ENCODE data around the gene CAPS. TPM values are rescaled to one million over a fixed set of nuclear protein-coding genes. Genes with fewer than 3 reads are reported as not detected.
"Not testable (repeated sequence)": the region's sequence is repeated elsewhere in the genome, so short reads cannot be mapped to it uniquely, and the experiment has no call there.

CAPS gene
- total RNA-seq, 2 experiments from 2014 or later, result 11.8 to 12.5 TPM

DNA sequence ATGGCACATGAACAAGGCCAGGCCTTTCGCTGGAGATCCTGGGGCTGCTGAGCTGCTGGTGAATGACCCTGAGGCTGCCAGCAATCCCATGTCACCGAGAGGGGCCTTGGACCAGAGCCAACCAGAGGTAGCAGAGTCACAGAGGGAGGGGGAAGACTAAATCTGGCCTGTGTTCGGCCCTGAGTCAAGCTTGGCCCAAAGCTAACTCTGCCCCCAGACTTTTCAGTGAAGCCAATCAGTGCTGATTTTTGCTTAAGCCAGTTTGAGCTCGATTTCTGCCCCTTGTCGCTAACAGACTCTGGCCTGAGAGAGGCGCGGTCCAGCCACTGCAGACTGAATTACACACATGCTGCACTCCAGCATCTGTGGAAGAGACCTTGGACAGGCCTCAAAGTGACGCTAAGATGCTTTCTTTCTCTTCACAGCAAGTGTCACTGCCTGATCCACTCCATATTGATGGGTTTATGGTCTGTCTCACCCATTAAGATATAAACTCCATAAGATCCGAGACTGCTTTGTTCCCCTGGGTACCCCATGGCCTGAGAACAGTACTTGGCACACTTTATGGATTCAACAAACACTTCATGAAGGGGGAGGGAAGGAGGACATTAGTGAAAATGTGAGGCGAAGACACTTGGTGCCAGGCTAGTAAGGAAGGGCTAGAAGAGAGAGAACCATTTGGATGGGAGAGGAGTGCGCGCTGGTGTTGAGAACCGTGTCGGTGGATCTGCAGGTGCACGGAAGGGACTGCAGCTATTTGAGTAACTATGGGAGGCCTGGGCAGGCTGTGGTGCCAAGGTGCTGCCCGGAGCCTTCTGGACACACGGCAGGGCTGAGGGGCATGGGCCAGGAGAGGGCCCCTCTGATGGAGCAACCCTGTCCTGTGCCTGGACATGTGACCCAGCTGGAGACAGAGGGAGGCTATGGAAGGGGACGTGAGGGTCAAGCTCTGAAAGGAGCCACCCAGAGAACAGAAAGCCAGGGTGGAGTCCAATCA, 46.2 kb downstream of the CAPS start:
- ChIA-PET POLR2A (no interaction called here), CTCF (interaction anchor here (0.6 kb wide), 1 partner anchor 8 kb away, joined by 3 read pairs; no protein-coding TSS in a partner anchor)
- DNase-seq, result no peak
- Mint-ChIP-seq H3K4me1 (peaks cover 80% of the 10 kb centered on the region), H3K9me3 (no peaks in the 10 kb centered on the region), H3K36me3 (ENCODE audit: low read depth) (peaks cover 13% of the 10 kb centered on the region), H3K27me3 (no peaks in the 10 kb centered on the region), H3K27ac (peak overlapping the region; percentile 97), H3K4me3 (peak overlapping the region; percentile 15)

DNA sequence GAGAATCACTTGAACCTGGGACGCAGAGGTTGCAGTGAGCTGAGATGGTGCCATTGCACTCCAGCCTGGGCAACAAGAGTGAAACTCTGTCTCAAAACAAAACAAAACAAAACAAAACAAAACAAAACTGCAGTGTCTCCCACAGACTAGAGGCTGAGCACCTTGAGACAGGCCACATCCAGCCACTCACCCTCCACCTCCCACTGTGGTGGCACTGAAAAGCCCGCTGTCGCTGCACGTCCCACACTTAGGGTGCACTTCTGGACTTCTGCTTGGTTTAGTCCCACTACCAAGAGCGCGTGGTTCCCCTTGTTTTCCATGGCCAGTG, 47.6 kb downstream of the CAPS start:
- Mint-ChIP-seq H3K4me3 (peak overlapping the region; percentile 56), H3K4me1 (peaks cover 77% of the 10 kb centered on the region)
- POLR2A ChIA-PET, result interaction anchor here (0.7 to 2.4 kb wide), 12 partner anchors 8 to 134 kb away, joined by 3 to 20 read pairs (median 5); partner anchors contain the start of genes NDUFA11, RANBP3 and VMAC

DNA sequence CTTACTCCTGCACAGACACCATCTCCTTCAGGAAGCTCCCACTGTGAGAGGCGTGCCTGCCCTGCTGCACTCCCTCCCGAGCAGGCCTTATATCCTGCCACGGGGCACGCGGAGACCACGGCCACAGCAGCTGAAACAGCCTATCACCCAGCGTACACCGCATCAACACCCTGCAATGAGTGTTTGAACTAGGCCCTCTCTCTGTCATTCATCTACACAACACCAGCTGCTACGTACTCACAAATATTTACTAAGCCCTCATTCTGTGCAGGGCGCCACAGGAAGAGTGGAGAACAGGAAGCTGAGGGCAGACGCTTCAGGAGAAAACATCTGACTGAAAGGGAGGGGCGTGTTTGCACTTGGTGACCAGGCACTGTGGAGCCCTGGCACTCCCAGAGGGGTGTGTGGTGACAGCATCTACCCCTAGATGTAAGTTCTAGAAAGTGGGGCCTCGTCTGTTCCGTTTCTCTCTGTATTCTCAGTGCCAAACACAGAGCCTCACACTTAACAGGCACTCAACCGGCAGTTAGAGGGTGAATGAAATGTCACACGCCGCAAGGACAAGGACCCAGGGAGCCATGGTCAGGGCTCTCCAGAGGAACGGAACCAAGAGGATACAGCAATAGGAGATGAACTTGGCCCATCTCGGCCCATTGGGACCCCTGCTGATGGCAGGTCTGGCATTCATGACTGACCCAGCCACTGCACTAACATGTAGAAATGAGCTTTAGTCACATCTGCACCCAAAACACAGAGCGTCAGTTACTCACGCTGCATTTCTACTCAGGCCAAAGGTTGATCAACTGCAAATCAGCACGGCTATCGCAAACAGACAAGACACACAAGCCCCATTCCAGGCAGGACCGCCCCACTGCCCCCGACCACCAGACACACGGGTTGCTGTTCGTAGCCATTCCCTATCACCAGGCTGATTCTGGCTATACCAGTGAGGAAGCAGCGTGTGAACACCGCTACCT, 48.2 kb downstream of the CAPS start:
- CTCF ChIA-PET, result interaction anchor here (0.6 to 1.7 kb wide), 5 partner anchors 9 to 167 kb away, joined by 3 to 6 read pairs (median 4); no protein-coding TSS in a partner anchor
- DNase-seq, result peak; percentile 83
- POLR2A ChIA-PET, result interaction anchor here (0.7 to 2.4 kb wide), 13 partner anchors 8 to 242 kb away, joined by 3 to 20 read pairs (median 4); partner anchors contain the start of genes CATSPERD, LONP1, NDUFA11 and RANBP3
- Mint-ChIP-seq H3K36me3 (ENCODE audit: low read depth) (peaks cover 7% of the 10 kb centered on the region), H3K4me1 (peaks cover 75% of the 10 kb centered on the region), H3K27me3 (no peaks in the 10 kb centered on the region), H3K4me3 (peak overlapping the region; percentile 56), H3K27ac (peak overlapping the region; percentile 97), H3K9me3 (no peaks in the 10 kb centered on the region)

More for the DNA sequence above, 47.6 kb downstream of the CAPS start:
- peak overlapping the region; percentile 97 for H3K27ac Mint-ChIP-seq
- CTCF ChIA-PET, result interaction anchor here (0.7 to 1.7 kb wide), 3 partner anchors 11 to 428 kb away, joined by 3 to 6 read pairs (median 5); no protein-coding TSS in a partner anchor
- not testable (repeated sequence) for H3K27me3 Mint-ChIP-seq; H3K36me3 Mint-ChIP-seq (ENCODE audit: low read depth); DNase-seq; H3K9me3 Mint-ChIP-seq

DNA sequence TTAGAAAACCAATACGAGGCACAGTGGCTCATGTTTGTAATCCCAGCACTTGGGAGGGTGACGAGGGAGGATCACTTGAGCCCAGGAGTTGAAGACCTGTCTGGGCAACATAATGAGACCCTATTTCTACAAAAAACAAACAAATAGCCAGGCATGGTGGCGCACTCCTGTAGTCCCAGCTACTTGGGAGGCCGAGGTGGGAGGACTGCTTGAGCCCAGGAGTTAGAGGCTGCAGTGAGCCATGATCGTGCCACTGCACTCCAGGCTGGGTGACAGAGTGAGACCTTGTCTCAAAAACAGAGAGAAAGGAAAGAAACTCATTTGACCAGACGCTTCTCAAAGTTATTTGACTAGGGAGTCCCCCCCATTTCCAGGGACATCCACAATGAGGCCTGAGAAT, 49.2 kb downstream of the CAPS start:
- peaks cover 13% of the 10 kb centered on the region for H3K36me3 Mint-ChIP-seq (ENCODE audit: low read depth)
- POLR2A ChIA-PET, result interaction anchor here (1.8 to 2.4 kb wide), 3 partner anchors 9 to 15 kb away, joined by 4 to 20 read pairs (median 10); partner anchors contain the start of gene RANBP3
- H3K27ac Mint-ChIP-seq, result peak overlapping the region; percentile 97
- not testable (repeated sequence) for DNase-seq, H3K27me3 Mint-ChIP-seq, H3K4me3 Mint-ChIP-seq, H3K9me3 Mint-ChIP-seq
- CTCF ChIA-PET, result interaction anchor here (0.6 to 1.7 kb wide), 2 partner anchors 13 to 168 kb away, joined by 4 to 5 read pairs; no protein-coding TSS in a partner anchor
- H3K4me1 Mint-ChIP-seq, result peaks cover 78% of the 10 kb centered on the region

DNA sequence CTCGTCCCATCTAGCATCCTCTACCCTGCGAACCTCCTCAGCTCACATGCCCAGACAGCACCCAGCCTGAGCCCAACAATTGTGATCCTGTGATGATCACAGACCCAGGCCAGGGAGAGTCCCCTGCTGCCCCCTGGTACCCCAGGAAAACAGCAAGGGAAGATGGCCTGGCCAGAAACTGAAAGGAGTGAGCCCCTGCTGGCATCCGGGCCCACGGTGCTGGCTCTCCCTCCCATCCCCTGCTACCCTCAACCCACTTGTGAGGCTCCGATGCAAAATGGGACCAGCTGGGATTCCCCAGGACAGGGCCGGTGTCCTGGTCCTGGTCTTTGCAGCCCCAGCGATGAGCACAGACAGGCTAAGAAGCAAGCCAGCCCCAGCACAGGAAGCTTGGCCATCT, 49.8 kb downstream of the CAPS start:
- H3K27me3 Mint-ChIP-seq, result no peaks in the 10 kb centered on the region
- H3K9me3 Mint-ChIP-seq, result no peaks in the 10 kb centered on the region
- peaks cover 13% of the 10 kb centered on the region for H3K36me3 Mint-ChIP-seq (ENCODE audit: low read depth)
- peak overlapping the region; percentile 97 for H3K27ac Mint-ChIP-seq
- DNase-seq, result no peak
- no peak overlapping the region for H3K4me3 Mint-ChIP-seq
- CTCF ChIA-PET, result no interaction called here
- POLR2A ChIA-PET, result no interaction called here
- peaks cover 84% of the 10 kb centered on the region for H3K4me1 Mint-ChIP-seq

DNA sequence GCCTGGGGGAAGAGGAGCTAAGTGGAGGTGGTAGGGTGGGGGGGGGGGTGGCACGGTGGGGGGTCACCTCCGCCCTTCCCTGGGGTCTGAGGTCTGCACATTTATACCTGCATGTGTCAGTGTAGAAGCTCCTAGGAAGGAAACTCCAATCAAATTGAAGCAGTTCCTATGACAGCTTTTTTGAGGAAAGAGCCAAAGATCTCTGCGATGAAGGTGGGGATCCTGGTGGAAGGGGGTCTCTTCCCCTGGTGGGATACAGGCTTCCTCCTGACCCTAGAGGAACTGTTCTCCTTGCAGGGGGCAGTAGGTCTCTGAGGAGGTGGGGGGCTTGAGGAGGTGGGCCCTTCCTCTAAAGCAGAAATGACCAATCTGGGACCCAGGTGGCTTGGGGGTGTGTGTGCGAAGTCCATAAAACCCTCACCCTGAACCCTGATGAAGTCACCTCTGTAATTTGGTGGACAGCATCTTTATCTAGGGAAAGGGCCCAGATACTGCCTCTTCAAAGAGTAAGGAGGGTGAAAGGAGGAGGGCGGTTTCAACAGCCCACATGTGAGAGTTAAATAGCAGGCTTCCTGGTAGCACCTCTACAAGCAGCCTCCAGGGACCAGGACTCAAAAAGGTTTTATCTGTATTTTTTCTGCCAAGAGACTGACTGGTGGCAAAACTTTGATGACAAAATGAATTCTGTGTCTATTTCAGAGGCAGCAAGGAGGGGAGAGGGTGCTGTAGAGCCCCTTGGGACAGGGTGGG, 50.9 kb downstream of the CAPS start:
- no peak for DNase-seq
- CTCF ChIA-PET, result no interaction called here
- Mint-ChIP-seq H3K4me3 (no peak overlapping the region), H3K36me3 (ENCODE audit: low read depth) (peaks cover 13% of the 10 kb centered on the region), H3K27ac (peak overlapping the region; percentile 30), H3K4me1 (peaks cover 77% of the 10 kb centered on the region), H3K9me3 (no peaks in the 10 kb centered on the region), H3K27me3 (no peaks in the 10 kb centered on the region)
- POLR2A ChIA-PET, result no interaction called here

Other genes with a start within 250 kb of the CAPS start
- gene MICOS13, start 233.7 kb upstream of the CAPS start, total RNA-seq, result 10 to 100 TPM; 38.7 to 39.5 TPM
- 1 to 10 TPM; 2.5 to 3.2 TPM for gene HSD11B1L, start 233.2 kb upstream of the CAPS start, total RNA-seq
- gene RPL36, start 224.0 kb upstream of the CAPS start, total RNA-seq, result 1,000 to 10,000 TPM; 1,036 to 1,058 TPM
- gene LONP1, start 194.1 kb upstream of the CAPS start, total RNA-seq, result 100 to 1,000 TPM in 1 of 2 experiments, 10 to 100 TPM in 1; 98.7 to 106 TPM
- not detected for gene CATSPERD, start 193.6 kb upstream of the CAPS start, total RNA-seq
- 1 to 10 TPM; 2.3 to 2.4 TPM for gene PRR22, start 129.5 kb upstream of the CAPS start, total RNA-seq
- gene DUS3L, start 123.1 kb upstream of the CAPS start, total RNA-seq, result 10 to 100 TPM; 38.3 to 42.1 TPM
- gene NRTN, start 109.2 kb upstream of the CAPS start, total RNA-seq, result under 1 TPM; 0.20 to 0.43 TPM
- not detected for gene FUT6, start 74.6 kb upstream of the CAPS start, total RNA-seq
- not detected for gene FUT3, start 62.8 kb upstream of the CAPS start, total RNA-seq
- gene FUT5, start 43.7 kb upstream of the CAPS start, total RNA-seq, result under 1 TPM in 1 of 2 experiments, not detected in 1; 0.23 TPM
- 100 to 1,000 TPM; 217 to 220 TPM for gene NDUFA11, start 10.5 kb upstream of the CAPS start, total RNA-seq
- gene VMAC, start 9.4 kb upstream of the CAPS start, total RNA-seq, result 1 to 10 TPM; 7.6 to 7.9 TPM
- gene RANBP3, start 63.9 kb downstream of the CAPS start, total RNA-seq, result 10 to 100 TPM; 78.1 to 85.1 TPM
- 10 to 100 TPM in 1 of 2 experiments, 1 to 10 TPM in 1; 9.0 to 10.4 TPM for gene RFX2, start 196.2 kb downstream of the CAPS start, total RNA-seq
- gene ACSBG2, start 221.4 kb downstream of the CAPS start, total RNA-seq, result under 1 TPM in 1 of 2 experiments, not detected in 1; 0.33 TPM

All from activated CD4-positive, alpha-beta memory T cell treated with anti-CD3 and anti-CD28 coated beads, Interleukin-2, amount 10 ng/mL, durations not matched to agents 7 days and 5 days (primary cell).